HG02678 (cell line): ENCODE measurements around the gene GPR3.
"Not testable (repeated sequence)": the region's sequence is repeated elsewhere in the genome, so short reads cannot be mapped to it uniquely, and the experiment has no call there.

Experiments used
- ATAC-seq: cut with Tn5 transposase; IDR thresholded peaks from one replicate; pipeline ENCODE4 v1.9.1; 2021; ENCODE audit warnings: mild to moderate bottlenecking, moderate library complexity; ENCODE audit not compliant: unreplicated experiment

GPR3 gene

GRCh38 chr1:27398405-27399149 lies 6.2 kb downstream of the GPR3 start:
- no peak for ATAC-seq

- no peak for ATAC-seq
These were observed 7.0 kb downstream of the GPR3 start for GRCh38 chr1:27399251-27400025.

- ATAC-seq = no peak
These were observed 7.9 kb downstream of the GPR3 start for GRCh38 chr1:27400082-27400962.

- ATAC-seq = no peak
These were observed 8.5 kb downstream of the GPR3 start for GRCh38 chr1:27400963-27401341.

- no peak for ATAC-seq
These were observed 9.9 kb downstream of the GPR3 start for GRCh38 chr1:27402349-27402754.

- peak; percentile 55 for ATAC-seq
These were observed 10.8 kb downstream of the GPR3 start for GRCh38 chr1:27403065-27403726.

GRCh38 chr1:27403931-27404330 lies 11.5 kb downstream of the GPR3 start:
- no peak for ATAC-seq

- no peak for ATAC-seq
These were observed 12.7 kb downstream of the GPR3 start for GRCh38 chr1:27405074-27405473.

- ATAC-seq = not testable (repeated sequence)
These were observed 13.4 kb downstream of the GPR3 start for GRCh38 chr1:27405598-27406361.

GRCh38 chr1:27406362-27406680 lies 13.9 kb downstream of the GPR3 start:
- no peak for ATAC-seq

GRCh38 chr1:27406791-27407190 lies 14.4 kb downstream of the GPR3 start:
- ATAC-seq = not testable (repeated sequence)

- ATAC-seq = no peak
These were observed 15.7 kb downstream of the GPR3 start for GRCh38 chr1:27408151-27408550.

- ATAC-seq = no peak
These were observed 17.2 kb downstream of the GPR3 start for GRCh38 chr1:27409669-27410068.

GRCh38 chr1:27410709-27411108 lies 18.3 kb downstream of the GPR3 start:
- ATAC-seq = no peak

- no peak for ATAC-seq
These were observed 20.1 kb downstream of the GPR3 start for GRCh38 chr1:27412502-27412901.

GRCh38 chr1:27413004-27413403 lies 20.6 kb downstream of the GPR3 start:
- no peak for ATAC-seq

- no peak for ATAC-seq
These were observed 21.7 kb downstream of the GPR3 start for GRCh38 chr1:27414091-27414490.

GRCh38 chr1:27416387-27417111 lies 24.1 kb downstream of the GPR3 start:
- no peak for ATAC-seq

GRCh38 chr1:27417713-27418112 lies 25.3 kb downstream of the GPR3 start:
- no peak for ATAC-seq
